Mammary epithelial cell (primary cell): ENCODE data around the gene RPTOR.
"Not testable (repeated sequence)": the region's sequence is repeated elsewhere in the genome, so short reads cannot be mapped to it uniquely, and the experiment has no call there.

Experiments used
- EZH2 ChIP-seq: IDR thresholded peaks from 2 replicates; pipeline ENCODE4 v1.6.1; 2012; ENCODE audit warnings: low read length, inconsistent platforms, borderline replicate concordance
- TF ChIP-seq, protein P1 (sequence below), 2 donors: IDR thresholded peaks in 1 of 2; conservative IDR thresholded peaks in 1 of 2; 2 replicates each; pipeline ENCODE4 v1.5.1; 2011 to 2012; ENCODE audit warnings: inconsistent platforms in 2 of 2, low read length in 2 of 2, mild to moderate bottlenecking in 2 of 2, control low read depth in 1 of 2, low read depth in 1 of 2; ENCODE audit not compliant: insufficient read depth in 1 of 2; ENCODE audit errors: extremely low read depth in 1 of 2

DNA sequence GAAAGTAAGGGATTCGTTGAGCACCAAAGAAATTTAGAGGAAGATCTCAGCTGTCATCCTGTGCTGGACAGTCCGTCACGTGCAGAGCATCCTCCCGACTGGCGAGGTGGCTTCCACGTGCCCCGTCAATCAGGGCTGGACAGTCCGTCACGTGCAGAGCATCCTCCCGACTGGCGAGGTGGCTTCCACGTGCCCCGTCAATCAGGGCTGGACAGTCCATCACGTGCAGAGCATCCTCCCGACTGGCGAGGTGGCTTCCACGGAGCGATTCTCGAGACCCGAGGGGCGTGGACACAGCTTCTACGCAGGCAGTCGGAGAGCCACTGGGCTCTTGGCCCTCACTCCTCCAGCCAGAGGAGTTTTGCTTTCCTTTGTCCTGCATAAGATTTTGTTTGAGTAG, 271.1 kb downstream of the RPTOR start:
- TF ChIP-seq, protein P1, sequence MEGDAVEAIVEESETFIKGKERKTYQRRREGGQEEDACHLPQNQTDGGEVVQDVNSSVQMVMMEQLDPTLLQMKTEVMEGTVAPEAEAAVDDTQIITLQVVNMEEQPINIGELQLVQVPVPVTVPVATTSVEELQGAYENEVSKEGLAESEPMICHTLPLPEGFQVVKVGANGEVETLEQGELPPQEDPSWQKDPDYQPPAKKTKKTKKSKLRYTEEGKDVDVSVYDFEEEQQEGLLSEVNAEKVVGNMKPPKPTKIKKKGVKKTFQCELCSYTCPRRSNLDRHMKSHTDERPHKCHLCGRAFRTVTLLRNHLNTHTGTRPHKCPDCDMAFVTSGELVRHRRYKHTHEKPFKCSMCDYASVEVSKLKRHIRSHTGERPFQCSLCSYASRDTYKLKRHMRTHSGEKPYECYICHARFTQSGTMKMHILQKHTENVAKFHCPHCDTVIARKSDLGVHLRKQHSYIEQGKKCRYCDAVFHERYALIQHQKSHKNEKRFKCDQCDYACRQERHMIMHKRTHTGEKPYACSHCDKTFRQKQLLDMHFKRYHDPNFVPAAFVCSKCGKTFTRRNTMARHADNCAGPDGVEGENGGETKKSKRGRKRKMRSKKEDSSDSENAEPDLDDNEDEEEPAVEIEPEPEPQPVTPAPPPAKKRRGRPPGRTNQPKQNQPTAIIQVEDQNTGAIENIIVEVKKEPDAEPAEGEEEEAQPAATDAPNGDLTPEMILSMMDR (conservative IDR thresholded peaks at IDR 0.05 in 1 of 2, IDR thresholded peaks at IDR 0.05 in 1 of 2; ENCODE audit: extremely low read depth in 1 of 2, insufficient read depth in 1 of 2, low read depth in 1 of 2, low read length in 2 of 2), result not testable (repeated sequence)
- TF ChIP-seq EZH2, result not testable (repeated sequence)
